GM03348 (cell line): ENCODE measurements around the gene RASGEF1C.

Experiments used
- DNase-seq: peaks from one replicate; pipeline ENCODE4 v3.0.0; 2012; ENCODE audit warnings: low spot score

RASGEF1C gene

GRCh38 chr5:180179442-180180420, 29.3 kb downstream of the RASGEF1C start:
- DNase-seq = no peak

- DNase-seq = no peak
These were observed 30.2 kb downstream of the RASGEF1C start for GRCh38 chr5:180178531-180179441.

DNA sequence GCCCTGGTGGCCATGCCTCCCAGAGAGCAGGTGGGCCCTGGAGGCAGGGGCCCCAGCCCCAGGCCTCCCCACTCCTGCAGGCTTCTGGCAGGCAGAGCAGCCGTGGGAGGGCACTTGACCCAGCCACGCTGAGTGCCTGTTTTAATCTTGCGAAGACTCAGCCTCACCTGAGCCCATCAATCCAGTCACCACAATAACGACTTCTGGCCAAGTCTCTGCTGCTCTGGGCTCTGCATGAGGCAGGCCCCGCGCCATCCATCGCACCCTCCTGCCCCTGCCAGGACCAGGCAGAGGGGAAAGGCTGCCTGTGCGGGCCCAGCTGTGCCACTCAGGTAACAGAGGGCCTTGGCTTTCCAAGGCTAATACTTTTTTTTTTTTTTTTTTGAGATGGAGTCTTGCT, 32.8 kb downstream of the RASGEF1C start:
- DNase-seq = no peak

DNA sequence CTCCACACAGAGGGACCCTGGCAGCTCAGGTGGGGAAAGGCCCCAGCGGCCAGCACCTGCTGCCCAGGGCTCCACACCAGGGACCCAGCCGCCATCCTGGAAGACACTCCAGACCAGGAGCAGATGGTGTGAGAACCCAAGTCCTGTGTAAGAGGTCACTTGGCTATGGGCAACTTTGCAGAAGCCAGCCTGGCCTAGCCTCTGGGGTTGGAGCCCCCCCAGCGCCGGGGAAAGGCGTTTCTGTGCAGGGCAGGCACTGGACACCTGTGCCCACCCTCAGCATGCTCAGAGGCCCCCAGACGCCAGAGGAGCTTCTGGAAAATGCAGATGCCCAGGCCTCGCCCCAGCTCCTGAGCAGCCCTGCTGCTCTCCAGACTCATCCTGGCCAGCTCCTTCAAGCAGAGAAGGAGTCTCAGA, 34.0 kb downstream of the RASGEF1C start:
- DNase-seq = no peak

GRCh38 chr5:180174587-180174972, 34.4 kb downstream of the RASGEF1C start:
- DNase-seq = no peak

DNA sequence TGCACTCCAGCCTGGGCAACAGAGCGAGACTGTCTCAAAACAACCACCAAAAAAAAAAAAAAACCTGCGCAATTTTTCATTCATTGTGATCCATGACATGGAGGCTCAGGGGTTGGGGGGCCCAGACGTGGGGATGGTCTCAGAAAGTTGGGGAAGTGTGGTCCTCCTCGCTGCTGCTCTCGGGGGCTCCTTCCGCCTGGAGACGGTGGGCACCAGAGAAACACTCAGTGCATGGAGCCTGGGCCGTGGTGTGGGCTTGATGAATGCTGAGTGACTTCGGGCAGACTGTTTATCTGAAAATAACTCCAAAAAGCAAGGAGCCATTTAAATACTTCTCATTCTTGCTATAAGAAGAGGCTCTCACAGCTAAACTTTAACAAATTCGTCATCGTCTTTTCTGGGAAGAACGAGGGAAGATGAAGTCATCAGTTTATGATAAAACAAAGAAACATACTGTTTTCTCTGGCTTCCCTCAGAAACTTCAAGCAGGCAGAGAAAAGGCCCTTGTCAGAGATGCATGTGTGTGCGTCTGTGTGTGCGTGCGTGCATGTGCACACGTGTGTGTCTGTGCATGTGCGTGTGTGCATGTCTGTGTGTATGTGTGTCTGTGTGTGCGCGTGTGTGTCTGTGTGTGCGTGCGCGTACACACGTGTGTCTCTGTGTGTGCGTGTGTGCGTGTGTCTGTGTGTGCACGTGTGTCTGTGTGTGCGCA, 35.0 kb downstream of the RASGEF1C start:
- no peak for DNase-seq

GRCh38 chr5:180173198-180173544, 35.8 kb downstream of the RASGEF1C start:
- no peak for DNase-seq

- DNase-seq = no peak
These were observed 36.4 kb downstream of the RASGEF1C start for GRCh38 chr5:180172447-180173197.

DNA sequence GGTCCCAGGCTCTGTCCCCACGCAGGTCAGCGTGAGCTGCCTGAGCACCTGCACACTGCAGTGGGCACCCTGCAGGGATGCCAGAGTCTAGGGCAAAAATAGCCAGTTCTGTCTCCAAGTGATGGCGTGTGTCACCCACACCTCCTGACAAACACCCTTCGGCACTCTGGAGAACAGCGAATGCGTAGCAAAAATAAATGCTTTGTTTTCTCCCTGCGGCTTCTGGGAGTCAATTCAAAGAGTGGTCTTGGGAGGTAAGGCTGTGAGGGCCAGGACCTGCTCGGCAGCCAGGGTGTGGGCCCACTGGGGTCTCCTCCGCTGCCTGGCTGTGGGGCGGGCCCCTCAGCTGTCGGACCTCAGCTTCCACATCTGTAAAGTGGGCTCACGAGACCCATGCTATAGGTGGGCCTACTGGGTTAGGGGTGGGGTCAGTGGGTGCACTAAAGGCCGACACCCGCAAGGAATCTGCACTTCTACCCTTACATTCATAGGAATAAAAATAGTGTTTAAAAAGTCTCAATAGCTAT, 37.4 kb downstream of the RASGEF1C start:
- DNase-seq = no peak

DNA sequence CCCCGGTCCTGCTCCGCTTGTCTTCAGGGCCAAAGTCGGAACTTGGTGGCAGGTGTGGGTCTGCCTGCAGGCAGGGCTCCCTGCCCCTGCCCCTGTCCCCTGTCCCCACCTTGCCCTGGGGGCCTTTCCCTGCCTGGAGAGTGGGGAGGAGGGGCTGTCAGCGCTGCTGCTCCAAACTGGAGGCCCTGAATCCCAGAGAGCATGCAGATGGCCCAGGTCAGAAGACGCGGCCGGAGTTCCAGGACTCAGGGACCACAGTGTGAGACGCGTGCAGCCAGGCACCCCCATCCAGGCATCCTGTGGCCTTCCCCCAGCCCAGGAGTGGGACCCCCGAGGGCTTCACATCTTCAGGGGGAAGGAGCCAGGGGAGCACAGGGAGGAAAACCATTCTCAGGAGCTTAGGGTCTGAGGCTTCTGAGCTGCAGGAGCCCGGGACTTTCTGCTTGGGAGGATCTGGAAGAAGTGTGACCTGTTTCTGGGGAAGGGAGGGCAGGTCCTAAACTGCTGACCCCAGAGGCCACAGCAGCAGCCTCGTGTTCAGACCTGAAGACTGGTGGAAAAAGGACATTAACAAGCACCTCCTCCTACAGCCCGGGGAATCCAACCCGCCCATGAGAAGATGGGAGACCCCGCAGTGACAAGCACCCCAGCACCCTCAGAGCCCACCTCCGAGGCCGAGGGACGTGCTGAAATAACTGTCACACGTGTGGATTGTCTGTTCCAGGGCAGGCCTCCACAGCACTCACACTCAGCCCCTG, 38.0 kb downstream of the RASGEF1C start:
- DNase-seq = no peak

- DNase-seq = no peak
These were observed 38.8 kb downstream of the RASGEF1C start for GRCh38 chr5:180170106-180170809.

DNA sequence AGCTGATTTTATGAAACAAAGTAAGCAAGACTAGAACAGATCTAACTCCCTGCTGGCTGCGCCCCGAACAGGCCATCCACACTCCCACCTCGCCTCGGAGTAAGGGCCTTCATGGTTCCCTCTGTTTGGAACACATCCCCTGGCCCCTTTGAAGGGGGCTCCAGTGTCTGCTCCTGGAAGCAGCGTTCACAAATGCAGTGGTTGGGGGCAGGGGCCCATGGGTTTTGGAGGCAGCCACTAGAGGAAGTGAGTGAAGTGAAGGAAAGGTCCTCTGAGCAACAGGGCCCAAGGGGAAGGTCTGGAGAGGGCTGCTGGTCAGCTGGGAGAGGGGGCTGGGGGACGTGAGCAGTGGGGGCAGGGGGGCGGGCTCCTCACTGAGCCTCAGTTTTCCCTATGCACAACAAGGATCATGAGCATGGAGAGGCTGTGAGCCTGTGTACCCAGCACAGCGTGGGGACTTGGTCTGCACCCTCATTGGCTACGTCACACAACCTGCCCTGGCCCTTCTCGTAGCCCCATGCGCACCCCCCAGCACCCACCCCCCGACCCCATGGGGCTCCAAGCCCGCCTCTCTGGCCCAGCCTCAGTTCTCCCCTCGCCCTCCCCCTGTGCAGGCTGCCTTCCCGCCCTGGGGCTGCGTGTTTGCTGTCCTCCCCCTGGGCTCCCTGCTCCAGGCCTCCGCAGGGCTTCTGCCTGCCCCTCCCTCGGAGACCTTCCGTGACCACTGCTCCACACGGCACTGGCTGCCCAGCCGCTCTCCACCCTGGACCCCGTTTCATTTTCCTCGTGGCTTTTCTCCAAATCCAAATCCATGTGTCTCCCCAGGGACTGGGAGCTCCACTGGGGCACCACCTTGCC, 39.5 kb downstream of the RASGEF1C start:
- DNase-seq = no peak

GRCh38 chr5:180168758-180169157, 40.3 kb downstream of the RASGEF1C start:
- no peak for DNase-seq

GRCh38 chr5:180166176-180166575, 42.8 kb downstream of the RASGEF1C start:
- DNase-seq = no peak

DNA sequence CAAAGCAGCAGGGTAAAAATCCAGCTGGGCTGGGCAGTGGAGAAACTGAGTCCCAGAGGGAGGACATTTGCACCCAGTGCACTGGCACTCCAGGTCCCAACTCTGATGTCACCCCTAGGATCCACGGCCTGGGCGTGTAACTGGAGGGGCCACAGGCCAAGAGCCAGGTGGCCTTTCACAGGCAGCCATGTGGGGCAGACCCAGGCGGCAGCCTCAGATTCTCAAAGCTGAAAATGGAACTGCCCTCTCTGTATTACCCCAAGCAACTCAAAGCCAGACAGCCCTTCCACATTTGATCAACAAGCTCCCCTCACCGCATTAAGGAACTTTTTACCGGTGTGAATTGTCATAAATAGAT, 46.7 kb downstream of the RASGEF1C start:
- no peak for DNase-seq

DNA sequence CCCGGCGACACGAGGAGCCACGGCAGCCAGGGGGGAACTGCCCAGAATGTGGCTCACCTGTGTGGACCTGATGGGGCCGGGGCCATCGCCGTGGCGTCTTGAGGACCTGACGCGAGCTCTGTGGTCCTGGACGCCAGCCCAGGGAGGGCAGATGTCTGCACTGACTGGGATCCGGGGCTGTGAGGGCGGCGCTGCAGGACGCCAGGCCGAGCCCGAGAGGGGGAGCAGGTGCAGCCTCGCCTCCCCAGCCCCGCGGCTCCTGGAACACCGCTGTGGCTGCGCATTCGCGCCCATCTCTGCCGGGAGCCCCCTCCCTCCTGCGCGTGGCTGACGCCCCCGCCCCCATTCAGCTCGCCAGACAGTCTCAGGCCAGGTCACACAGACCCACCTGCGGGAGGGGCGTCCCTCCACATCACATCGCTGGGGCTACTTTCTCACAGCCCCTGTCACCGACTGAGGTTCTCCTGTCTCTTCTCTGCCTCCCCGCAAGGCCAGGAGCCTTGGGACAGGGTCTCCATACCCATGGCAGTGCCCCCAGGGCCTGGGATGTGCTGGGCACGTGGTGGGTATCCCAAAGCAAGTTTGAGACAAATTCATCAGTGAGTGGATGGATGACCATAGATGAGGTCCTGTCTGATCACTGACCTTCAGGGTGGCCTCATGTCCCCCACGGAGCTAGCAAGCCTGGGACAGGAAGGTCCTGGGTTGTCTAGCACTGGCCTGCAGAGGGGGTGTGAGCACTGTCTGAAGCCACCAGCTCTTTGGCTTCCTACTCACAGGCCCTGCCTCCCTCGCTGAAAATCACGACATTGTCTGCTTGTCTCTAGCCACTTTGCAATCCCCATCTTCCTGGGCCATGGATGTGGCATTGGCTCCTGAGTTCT, 47.3 kb downstream of the RASGEF1C start:
- peak; percentile 8 for DNase-seq

DNA sequence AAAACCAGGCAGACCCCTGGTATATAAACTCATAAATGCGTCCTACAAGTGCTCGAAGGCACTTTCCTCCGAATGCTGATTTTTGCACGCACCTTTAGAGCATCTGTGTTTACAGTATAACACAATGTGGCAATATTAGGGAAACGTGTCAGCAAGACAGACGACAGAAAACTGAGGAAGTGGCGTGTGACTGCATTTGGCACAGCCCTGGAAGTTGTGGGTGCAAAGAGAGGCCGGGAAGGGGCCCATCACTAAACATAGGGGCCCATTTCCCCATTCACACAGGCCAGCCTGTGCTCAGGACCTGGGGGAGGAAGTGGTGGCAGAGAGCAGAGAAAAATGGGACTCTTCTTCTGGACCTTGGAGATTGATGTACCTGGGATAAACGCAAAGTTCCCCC, 48.2 kb downstream of the RASGEF1C start:
- DNase-seq = no peak

DNA sequence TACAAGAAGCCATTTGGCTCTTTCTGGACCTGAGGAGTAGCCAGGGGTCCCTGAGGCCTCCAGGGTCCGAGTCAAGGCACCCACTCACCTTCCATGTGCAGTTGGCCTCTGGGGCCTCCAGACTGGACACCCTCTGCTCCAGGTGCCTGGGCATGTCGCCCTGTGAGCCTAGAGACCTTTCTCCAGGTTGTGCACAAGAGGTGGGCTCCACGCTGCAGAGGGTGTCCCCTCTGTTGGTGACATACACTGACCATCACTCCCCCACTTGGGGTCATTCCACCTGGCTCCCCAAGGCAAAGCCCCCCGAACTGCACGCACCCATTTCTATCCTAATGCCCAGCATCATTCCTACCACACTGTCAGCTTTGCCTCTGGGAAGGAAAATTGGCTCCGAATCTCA, 48.8 kb downstream of the RASGEF1C start:
- DNase-seq = no peak
